Activated naive CD8-positive, alpha-beta T cell treated with anti-CD3 and anti-CD28 coated beads, Interleukin-2, amount 50 U/mL, for 24 hours (primary cell): Measurements from ENCODE around the gene CXCR4.

Experiments used
- ATAC-seq: fragments of 150-1000 bp; cut with Tn5 transposase; one replicate; pipeline ENCODE4 v1.10.0; 2021
- DNase-seq: peaks from one replicate; pipeline ENCODE4 v3.0.0; 2021
- H3K27ac Mint-ChIP-seq: one replicate; pipeline ENCODE4 v1.8.0; 2021; ENCODE audit warnings: mild to moderate bottlenecking, mixed read lengths
- H3K27me3 Mint-ChIP-seq: one replicate; pipeline ENCODE4 v1.8.0; 2021; ENCODE audit warnings: mixed read lengths
- H3K36me3 Mint-ChIP-seq: one replicate; pipeline ENCODE4 v1.8.0; 2021; ENCODE audit warnings: low read depth, mixed read lengths
- H3K4me1 Mint-ChIP-seq: one replicate; pipeline ENCODE4 v1.8.0; 2021; ENCODE audit warnings: mixed read lengths
- H3K4me3 Mint-ChIP-seq: one replicate; pipeline ENCODE4 v1.8.0; 2021; ENCODE audit warnings: mild to moderate bottlenecking, moderate library complexity, mixed read lengths
- H3K9me3 Mint-ChIP-seq: one replicate; pipeline ENCODE4 v1.8.0; 2021; ENCODE audit warnings: mixed read lengths

CXCR4 gene

GRCh38 chr2:136117909-136118818, at the start of gene CXCR4:
CXCR4 (minus strand) TSS chr2:136118149; CDS start chr2:136118060, 89 bp downstream.
- peaks cover 25% of the 10 kb centered on the region for H3K36me3 Mint-ChIP-seq
- H3K27ac Mint-ChIP-seq, result peak within 1 kb of the TSS; percentile 88
- no peaks in the 10 kb centered on the region for H3K27me3 Mint-ChIP-seq
- H3K9me3 Mint-ChIP-seq, result no peaks in the 10 kb centered on the region
- DNase-seq, result peak; percentile 88
- H3K4me3 Mint-ChIP-seq, result peak within 1 kb of the TSS; percentile 92
- H3K4me1 Mint-ChIP-seq, result peaks cover 71% of the 10 kb centered on the region
- ATAC-seq, result peak; percentile 11

GRCh38 chr2:136164280-136164776, 46.4 kb upstream of the CXCR4 start:
- no peaks in the 10 kb centered on the region for H3K27me3 Mint-ChIP-seq
- DNase-seq (no peak), ATAC-seq (no peak)
- no peaks in the 10 kb centered on the region for H3K9me3 Mint-ChIP-seq
- no peak overlapping the region for H3K27ac Mint-ChIP-seq
- H3K4me3 Mint-ChIP-seq, result no peak overlapping the region
- H3K36me3 Mint-ChIP-seq, result no peaks in the 10 kb centered on the region
- peaks cover 8% of the 10 kb centered on the region for H3K4me1 Mint-ChIP-seq

GRCh38 chr2:136162438-136162837, 44.5 kb upstream of the CXCR4 start:
- no peak overlapping the region for H3K27ac Mint-ChIP-seq

GRCh38 chr2:136156411-136156810, 38.5 kb upstream of the CXCR4 start:
- DNase-seq (no peak), ATAC-seq (no peak)
- Mint-ChIP-seq H3K36me3 (no peaks in the 10 kb centered on the region), H3K9me3 (no peaks in the 10 kb centered on the region), H3K27ac (no peak overlapping the region), H3K4me1 (peaks cover 8% of the 10 kb centered on the region), H3K4me3 (no peak overlapping the region), H3K27me3 (no peaks in the 10 kb centered on the region)

More at GRCh38 chr2:136162438-136162837, 44.5 kb upstream of the CXCR4 start:
- Mint-ChIP-seq H3K4me3 (no peak overlapping the region), H3K4me1 (peaks cover 8% of the 10 kb centered on the region), H3K9me3 (no peaks in the 10 kb centered on the region), H3K27me3 (no peaks in the 10 kb centered on the region), H3K36me3 (no peaks in the 10 kb centered on the region)
- no peak for DNase-seq
- no peak for ATAC-seq

GRCh38 chr2:136154384-136154783, 36.4 kb upstream of the CXCR4 start:
- Mint-ChIP-seq H3K27me3 (no peaks in the 10 kb centered on the region), H3K4me1 (peaks cover 16% of the 10 kb centered on the region), H3K27ac (no peak overlapping the region), H3K4me3 (no peak overlapping the region), H3K9me3 (no peaks in the 10 kb centered on the region), H3K36me3 (no peaks in the 10 kb centered on the region)
- ATAC-seq (no peak), DNase-seq (no peak)

- Mint-ChIP-seq H3K27me3 (no peaks in the 10 kb centered on the region), H3K9me3 (no peaks in the 10 kb centered on the region), H3K4me3 (no peak overlapping the region), H3K36me3 (no peaks in the 10 kb centered on the region), H3K4me1 (peaks cover 22% of the 10 kb centered on the region), H3K27ac (no peak overlapping the region)
- ATAC-seq (no peak), DNase-seq (no peak)
Observed at GRCh38 chr2:136151021-136151971, 33.3 kb upstream of the CXCR4 start.

- Mint-ChIP-seq H3K27ac (no peak overlapping the region), H3K4me3 (no peak overlapping the region), H3K4me1 (peaks cover 29% of the 10 kb centered on the region), H3K36me3 (peaks cover 2% of the 10 kb centered on the region), H3K9me3 (no peaks in the 10 kb centered on the region), H3K27me3 (no peaks in the 10 kb centered on the region)
- no peak for ATAC-seq
- no peak for DNase-seq
Observed at GRCh38 chr2:136149011-136149410, 31.1 kb upstream of the CXCR4 start.

- H3K27me3 Mint-ChIP-seq, result no peaks in the 10 kb centered on the region
- no peak for DNase-seq
- no peaks in the 10 kb centered on the region for H3K9me3 Mint-ChIP-seq
- H3K4me1 Mint-ChIP-seq, result peaks cover 31% of the 10 kb centered on the region
- H3K4me3 Mint-ChIP-seq, result no peak overlapping the region
- peak; percentile 68 for ATAC-seq
- peak overlapping the region; percentile 24 for H3K27ac Mint-ChIP-seq
- peaks cover 2% of the 10 kb centered on the region for H3K36me3 Mint-ChIP-seq
Observed at GRCh38 chr2:136146564-136146963, 28.6 kb upstream of the CXCR4 start.

GRCh38 chr2:136143603-136144451, 25.9 kb upstream of the CXCR4 start:
- Mint-ChIP-seq H3K36me3 (peaks cover 2% of the 10 kb centered on the region), H3K27me3 (peaks cover 9% of the 10 kb centered on the region), H3K4me3 (no peak overlapping the region), H3K27ac (no peak overlapping the region), H3K9me3 (no peaks in the 10 kb centered on the region), H3K4me1 (peaks cover 45% of the 10 kb centered on the region)
- no peak for ATAC-seq
- no peak for DNase-seq

- ATAC-seq (no peak), DNase-seq (no peak)
- H3K27ac Mint-ChIP-seq, result no peak overlapping the region
- H3K4me3 Mint-ChIP-seq, result no peak overlapping the region
- H3K4me1 Mint-ChIP-seq, result peaks cover 63% of the 10 kb centered on the region
- no peaks in the 10 kb centered on the region for H3K9me3 Mint-ChIP-seq
- peaks cover 19% of the 10 kb centered on the region for H3K27me3 Mint-ChIP-seq
- peaks cover 2% of the 10 kb centered on the region for H3K36me3 Mint-ChIP-seq
Observed at GRCh38 chr2:136141510-136142149, 23.7 kb upstream of the CXCR4 start.

- peaks cover 78% of the 10 kb centered on the region for H3K4me1 Mint-ChIP-seq
- no peak for DNase-seq
Observed at GRCh38 chr2:136139631-136140030, 21.7 kb upstream of the CXCR4 start.

GRCh38 chr2:136137982-136138381, 20.0 kb upstream of the CXCR4 start:
- DNase-seq (no peak), ATAC-seq (no peak)
- no peak overlapping the region for H3K4me3 Mint-ChIP-seq
- H3K9me3 Mint-ChIP-seq, result no peaks in the 10 kb centered on the region
- peaks cover 22% of the 10 kb centered on the region for H3K27me3 Mint-ChIP-seq
- H3K27ac Mint-ChIP-seq, result peak overlapping the region; percentile 15
- H3K36me3 Mint-ChIP-seq, result no peaks in the 10 kb centered on the region
- peaks cover 89% of the 10 kb centered on the region for H3K4me1 Mint-ChIP-seq

More at GRCh38 chr2:136139631-136140030, 21.7 kb upstream of the CXCR4 start:
- Mint-ChIP-seq H3K36me3 (no peaks in the 10 kb centered on the region), H3K4me3 (peak overlapping the region; percentile 27), H3K9me3 (no peaks in the 10 kb centered on the region), H3K27me3 (peaks cover 22% of the 10 kb centered on the region), H3K27ac (no peak overlapping the region)
- no peak for ATAC-seq

GRCh38 chr2:136136931-136137330, 19.0 kb upstream of the CXCR4 start:
- ATAC-seq, result no peak
- H3K4me1 Mint-ChIP-seq, result peaks cover 93% of the 10 kb centered on the region
- peak overlapping the region; percentile 56 for H3K27ac Mint-ChIP-seq
- DNase-seq, result no peak
- peaks cover 22% of the 10 kb centered on the region for H3K27me3 Mint-ChIP-seq
- H3K4me3 Mint-ChIP-seq, result peak overlapping the region; percentile 37
- no peaks in the 10 kb centered on the region for H3K9me3 Mint-ChIP-seq
- no peaks in the 10 kb centered on the region for H3K36me3 Mint-ChIP-seq
